GM19324 (cell line): ENCODE data around the gene ANXA1.

Experiments used
- ATAC-seq: cut with Tn5 transposase; IDR thresholded peaks from one replicate; pipeline ENCODE4 v1.9.1; 2021; ENCODE audit warnings: mild to moderate bottlenecking, moderate library complexity; ENCODE audit not compliant: unreplicated experiment, low FRiP score

The ANXA1 gene

GRCh38 chr9:73151653-73152542, at the start of gene ANXA1:
Gene ANXA1, plus strand, starts transcription at chr9:73151865. Its CDS starts 6,671 bp downstream, at chr9:73158536.
- ATAC-seq = no peak

- no peak for ATAC-seq
Observed at GRCh38 chr9:73104342-73104741, 47.3 kb upstream of the ANXA1 start.

DNA sequence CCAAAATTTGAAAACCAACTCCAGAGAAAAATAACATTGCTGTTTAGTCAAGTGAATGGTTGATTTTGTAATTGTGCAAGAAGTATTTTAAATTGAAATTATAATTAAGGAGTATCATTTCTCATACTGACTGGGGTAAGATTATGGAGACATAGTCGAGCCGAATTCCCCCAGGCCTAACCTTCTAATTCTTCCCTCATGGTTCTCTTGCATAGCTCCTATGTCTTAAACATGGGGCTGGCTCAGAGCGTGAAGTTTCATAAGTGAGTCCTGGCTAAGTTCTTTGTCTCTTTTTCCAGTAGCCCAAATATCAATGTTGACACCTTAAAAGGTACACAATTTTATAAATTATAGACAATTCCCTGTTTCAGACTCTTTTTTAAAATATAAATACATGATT, 46.7 kb upstream of the ANXA1 start:
- no peak for ATAC-seq

DNA sequence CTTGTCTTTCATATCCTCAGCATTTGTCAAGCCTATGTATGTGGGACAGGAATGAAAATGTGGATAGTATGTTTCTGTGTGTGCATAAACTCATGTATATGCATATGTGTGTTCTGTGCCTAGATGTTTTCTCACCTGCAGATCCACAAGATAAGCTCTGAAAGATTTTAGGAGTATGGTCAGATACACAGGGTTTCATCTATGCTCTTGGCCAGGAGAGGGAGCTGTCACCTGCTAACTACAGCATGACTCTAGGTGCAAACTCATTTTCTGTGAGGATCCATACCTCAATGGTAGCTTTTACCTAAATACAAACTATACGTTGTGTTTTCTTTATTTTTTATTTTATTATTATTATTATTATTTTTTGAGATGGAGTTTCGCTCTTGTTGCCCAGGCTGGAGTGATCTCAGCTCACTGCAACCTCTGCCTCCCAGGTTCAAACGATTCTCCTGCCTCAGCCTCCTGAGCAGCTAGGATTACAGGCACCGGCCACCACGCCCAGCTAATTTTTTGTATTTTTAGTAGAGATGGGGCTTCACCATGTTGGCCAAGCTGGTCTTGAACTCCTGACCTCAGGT, 44.1 kb upstream of the ANXA1 start:
- peak; percentile 77 for ATAC-seq

- no peak for ATAC-seq
Observed at GRCh38 chr9:73114058-73114457, 37.6 kb upstream of the ANXA1 start.

DNA sequence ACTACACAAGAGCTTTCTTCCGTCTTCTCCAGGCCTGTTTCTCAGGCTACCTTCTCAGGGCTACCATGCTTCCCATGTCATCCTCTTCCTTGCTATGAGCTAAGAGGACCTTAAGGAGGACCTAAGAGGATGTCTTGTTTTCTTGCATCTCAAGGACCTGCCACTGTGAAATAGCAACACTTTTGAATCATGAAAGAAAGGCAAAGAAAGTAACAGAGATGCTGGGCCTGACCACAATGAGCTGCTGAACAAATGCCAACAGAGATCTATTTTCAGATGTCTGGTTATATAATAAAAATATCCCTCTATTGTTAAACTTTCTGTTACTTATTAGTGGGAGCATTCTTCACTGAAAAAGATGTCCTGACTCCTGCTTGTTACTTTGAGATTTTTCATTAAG, 36.7 kb upstream of the ANXA1 start:
- ATAC-seq = no peak

- no peak for ATAC-seq
Observed at GRCh38 chr9:73116031-73116430, 35.6 kb upstream of the ANXA1 start.

DNA sequence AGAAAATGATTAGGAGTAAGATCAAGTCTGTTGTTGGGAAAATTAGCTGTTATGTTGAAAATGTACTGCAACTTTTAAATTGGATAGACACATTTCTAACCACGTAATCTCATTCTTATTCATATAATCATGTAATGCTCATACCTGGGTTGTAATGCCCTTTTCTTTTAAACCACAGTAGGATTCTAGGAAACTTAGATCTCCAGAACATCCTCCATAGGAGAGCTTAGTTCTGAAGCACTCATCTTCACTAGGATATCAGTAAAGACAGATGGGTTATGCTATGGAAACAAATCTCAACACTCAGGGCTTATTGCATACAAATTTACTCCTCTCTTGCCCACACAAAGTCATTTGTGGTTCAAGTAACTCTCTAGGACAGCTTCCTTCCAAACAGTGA, 34.8 kb upstream of the ANXA1 start:
- no peak for ATAC-seq

DNA sequence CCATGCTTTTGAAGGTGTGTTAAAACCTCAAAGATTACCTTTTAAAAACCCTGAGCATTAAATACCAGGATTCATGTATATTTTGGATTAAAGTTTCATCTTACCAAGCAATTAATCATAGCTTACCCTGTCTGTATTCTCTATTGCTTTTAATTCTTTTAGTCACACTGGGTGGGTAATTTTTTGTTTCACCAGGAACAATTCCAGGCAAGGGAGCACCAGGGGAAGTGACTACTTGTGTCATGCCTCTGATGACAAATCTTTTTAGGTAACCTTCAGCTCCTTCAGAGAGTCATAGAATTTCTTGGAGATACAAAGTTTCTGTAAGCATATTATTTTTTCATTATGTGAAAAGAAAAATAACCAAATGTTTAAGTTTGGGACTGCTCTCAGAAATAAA, 33.4 kb upstream of the ANXA1 start:
- ATAC-seq = no peak

DNA sequence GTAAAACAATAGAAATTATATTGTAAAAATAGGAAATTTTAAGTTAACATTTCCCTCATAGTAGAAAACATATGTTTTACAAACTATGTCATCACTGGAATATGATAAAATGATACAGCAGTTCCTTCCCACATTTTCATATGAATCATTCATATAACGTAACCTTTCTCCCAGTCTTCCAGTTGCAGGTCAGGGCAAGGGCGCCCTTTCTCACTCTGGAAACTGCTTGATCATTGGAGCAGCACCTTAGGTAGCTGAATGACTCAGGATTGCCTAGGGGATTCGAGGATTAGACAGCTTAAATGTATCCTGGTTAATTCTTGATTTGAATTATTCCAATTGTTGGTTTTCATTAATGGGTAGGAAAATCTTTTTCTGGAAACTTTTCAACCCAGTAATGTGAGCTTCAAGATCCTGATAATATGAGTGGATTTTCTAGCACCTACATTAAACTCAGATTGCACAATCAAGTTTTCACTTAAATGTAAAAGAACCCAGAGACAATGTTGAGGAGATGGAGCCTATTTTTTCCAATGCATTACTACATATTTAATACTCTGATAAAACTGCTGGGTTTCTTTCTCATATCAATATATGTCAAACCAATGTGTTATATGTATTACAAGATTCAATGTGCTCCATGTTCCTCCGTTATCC, 32.6 kb upstream of the ANXA1 start:
- no peak for ATAC-seq

DNA sequence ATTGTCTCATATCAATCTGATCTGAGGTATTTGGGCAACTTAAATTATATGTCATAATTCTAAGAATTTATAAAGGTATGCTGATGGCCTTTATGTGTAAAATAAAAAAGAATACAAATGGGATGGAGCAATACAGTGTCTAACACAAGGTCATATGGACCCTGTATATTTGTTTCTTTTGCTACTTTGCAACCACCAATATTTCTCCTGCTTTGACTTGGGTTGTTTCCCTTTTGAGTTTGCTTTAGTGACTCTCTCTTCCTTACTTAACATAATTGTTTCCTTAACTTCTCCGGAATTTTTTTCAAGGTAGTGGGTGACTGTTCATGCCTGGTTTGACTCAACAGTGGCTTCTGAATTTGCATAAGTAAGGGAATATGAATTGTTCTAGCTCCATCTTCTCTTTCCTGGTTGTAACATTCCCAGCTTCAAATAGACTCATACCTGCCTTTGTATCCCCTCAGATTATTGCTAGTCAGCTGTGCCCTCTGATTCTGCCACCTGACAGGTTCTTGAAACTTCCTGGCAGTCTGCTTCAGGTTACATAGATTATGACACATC, 30.2 kb upstream of the ANXA1 start:
- ATAC-seq = no peak

GRCh38 chr9:73125651-73126050, 26.0 kb upstream of the ANXA1 start:
- no peak for ATAC-seq

DNA sequence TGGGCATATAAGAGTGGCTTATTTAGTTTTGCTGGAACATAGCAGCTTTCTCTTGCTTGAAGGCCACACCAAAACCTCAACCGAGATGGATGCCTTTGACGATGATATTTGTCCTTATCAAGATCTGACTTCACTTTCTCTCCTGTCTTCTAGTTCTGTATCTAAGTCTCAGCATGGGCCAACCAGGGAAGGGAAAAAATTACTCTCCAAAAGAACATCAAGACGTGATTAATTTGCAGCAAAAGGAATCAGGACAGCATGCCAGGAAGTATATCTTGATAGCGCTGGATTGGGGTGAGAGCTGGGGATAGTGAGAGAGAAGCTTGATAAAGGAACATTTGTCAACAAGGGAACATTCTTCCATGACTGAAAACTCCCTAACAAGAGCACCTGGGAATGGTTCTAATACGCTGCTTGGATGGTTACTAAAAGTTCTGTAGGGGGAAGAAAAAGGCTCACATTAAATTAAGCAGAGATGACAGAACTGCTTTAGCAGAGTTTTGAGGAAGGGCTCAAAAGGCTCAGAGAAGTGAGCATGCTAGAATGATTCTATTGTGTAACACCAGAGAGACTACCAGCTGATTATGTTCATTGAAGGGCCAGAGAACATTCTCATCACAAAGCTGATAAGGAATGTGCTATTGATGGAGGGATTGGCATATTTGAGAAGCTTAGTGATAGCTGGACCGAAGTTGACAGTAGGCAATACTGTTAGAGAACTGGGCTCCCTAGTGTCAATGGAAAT, 21.6 kb upstream of the ANXA1 start:
- no peak for ATAC-seq

DNA sequence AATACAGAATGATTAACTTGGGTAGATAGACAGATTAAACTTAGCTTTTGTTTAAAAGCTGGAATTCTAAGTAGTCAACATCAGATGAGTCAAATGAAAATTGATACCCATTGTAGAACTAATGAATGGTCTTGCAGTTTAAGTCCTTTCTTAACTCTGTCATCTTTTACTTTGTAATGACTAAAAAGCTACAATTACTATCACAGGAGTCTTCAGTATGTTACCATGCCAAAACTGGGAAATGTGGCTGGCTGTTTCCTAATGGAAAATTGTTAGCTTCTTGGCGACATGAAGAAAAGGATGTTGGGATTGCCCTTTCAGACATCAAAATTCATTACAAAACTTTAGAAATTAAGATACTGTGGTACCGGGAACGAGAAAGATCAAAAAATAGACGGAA, 20.2 kb upstream of the ANXA1 start:
- ATAC-seq = no peak

DNA sequence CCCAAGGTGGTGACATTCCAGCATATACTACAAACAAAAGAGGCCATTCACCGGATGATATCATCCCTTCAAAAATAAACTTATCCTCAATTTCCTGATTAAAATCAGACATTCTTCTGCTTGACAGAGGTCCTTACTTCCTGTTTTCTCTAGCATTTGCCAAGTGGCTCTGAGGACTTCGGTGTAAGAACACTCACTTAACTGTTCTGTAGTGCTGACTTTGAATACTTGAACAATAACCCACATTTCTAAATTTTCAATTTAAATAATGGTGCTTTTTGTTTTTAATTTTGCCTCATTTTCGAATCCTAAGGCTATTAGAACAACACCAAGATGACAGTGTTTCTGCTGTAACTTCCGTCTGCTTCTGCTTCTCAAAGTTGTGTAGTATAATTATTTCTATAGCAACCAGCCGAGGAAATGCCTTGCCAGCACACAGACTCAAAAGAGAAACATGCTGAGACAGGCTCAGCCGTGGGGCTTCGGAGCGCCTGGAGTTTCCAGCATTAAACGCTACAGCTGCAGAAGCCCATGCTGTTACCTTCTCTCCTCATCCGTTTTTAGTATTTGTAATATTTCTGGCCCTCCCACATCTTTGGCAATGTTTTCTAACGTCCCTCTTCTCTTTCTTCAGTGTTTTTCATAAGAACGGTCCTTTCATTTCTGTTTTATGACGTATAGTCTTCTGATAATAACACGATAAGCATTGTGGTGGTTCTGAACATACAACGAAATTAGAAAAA, 19.5 kb upstream of the ANXA1 start:
- peak; percentile 92 for ATAC-seq

- no peak for ATAC-seq
Observed at GRCh38 chr9:73133022-73133651, 18.5 kb upstream of the ANXA1 start.

DNA sequence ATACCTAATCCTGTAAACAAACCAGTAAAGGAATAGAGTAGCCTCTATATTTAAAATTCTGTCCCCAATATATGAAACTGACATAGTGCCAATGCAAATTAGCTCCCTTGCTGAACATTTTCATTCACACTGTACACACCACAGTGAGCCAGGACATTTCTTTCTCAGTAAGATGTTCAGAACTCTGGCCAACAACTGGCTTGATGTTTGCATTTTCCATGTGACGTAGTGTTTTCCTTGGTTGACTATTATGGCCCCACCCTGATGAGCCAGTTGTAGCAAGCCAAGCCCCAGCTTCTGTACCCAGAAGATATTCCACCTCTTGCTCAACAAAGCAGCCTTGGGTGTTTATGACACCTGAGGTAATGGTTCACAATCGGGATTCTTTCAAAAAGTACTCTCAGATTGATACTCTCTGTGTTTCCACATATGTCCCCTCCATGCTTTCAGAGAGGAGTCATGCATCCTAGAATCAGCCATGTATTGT, 17.7 kb upstream of the ANXA1 start:
- peak; percentile 79 for ATAC-seq

GRCh38 chr9:73135394-73135793, 16.3 kb upstream of the ANXA1 start:
- ATAC-seq = no peak

- ATAC-seq = no peak
Observed at GRCh38 chr9:73137286-73137899, 14.3 kb upstream of the ANXA1 start.
